Heart left ventricle (tissue), 16 donors: ENCODE results near the gene C1S. TPM values are rescaled to one million over a fixed set of nuclear protein-coding genes. Genes with fewer than 3 reads are reported as not detected.
"Not testable (repeated sequence)": the region's sequence is repeated elsewhere in the genome, so short reads cannot be mapped to it uniquely, and the experiment has no call there.

ENCODE experiments used
- ATAC-seq, 4 donors: fragments of 200-7000 bp; cut with Tn5 transposase; one replicate each; pipeline ENCODE4 v1.9.1; 2020 to 2022; ENCODE audit warnings: moderate library complexity in 4 of 4, mild to moderate bottlenecking in 3 of 4, moderate number of reproducible peaks in 1 of 4
- DNase-seq, 5 donors: peaks; one replicate each; pipeline ENCODE4 v3.0.0-alpha.2; 2020
- H3K27ac ChIP-seq, 12 donors: fragments of 200-600 bp; sonication (generic) in 4 of 12; one replicate each; pipeline versions ENCODE4 v1.5.0 to v1.8.0; 2016 to 2022; ENCODE audit warnings: mild to moderate bottlenecking in 2 of 12
- H3K27me3 ChIP-seq, 9 donors: fragments of 200-600 bp; sonication (generic) in 2 of 9; one replicate each; pipeline versions ENCODE4 v1.5.1 to v1.8.0; 2016 to 2022; ENCODE audit warnings: mild to moderate bottlenecking in 3 of 9
- H3K36me3 ChIP-seq, 9 donors: fragments of 200-600 bp; sonication (generic) in 2 of 9; one replicate each; pipeline versions ENCODE4 v1.5.0 to v1.8.0; 2018 to 2022; ENCODE audit warnings: mild to moderate bottlenecking in 2 of 9
- H3K4me1 ChIP-seq, 12 donors: fragments of 200-600 bp; sonication (generic) in 4 of 12; one replicate each; pipeline versions ENCODE4 v1.5.0 to v1.8.0; 2016 to 2022; ENCODE audit warnings: mild to moderate bottlenecking in 3 of 12
- H3K4me3 ChIP-seq, 12 donors: fragments of 200-600 bp; sonication (generic) in 4 of 12; one replicate each; pipeline versions ENCODE4 v1.5.0 to v1.8.0; 2017 to 2022; ENCODE audit warnings: mild to moderate bottlenecking in 9 of 12, moderate library complexity in 4 of 12
- H3K9me3 ChIP-seq, 12 donors: fragments of 200-600 bp; sonication (generic) in 4 of 12; one replicate each; pipeline versions ENCODE4 v1.5.0 to v1.8.0; 2016 to 2022; ENCODE audit warnings: mild to moderate bottlenecking in 1 of 12
- POLR2A ChIP-seq, 2 donors: fragments of 450-650 bp; IDR thresholded peaks; one replicate each; pipeline ENCODE4 v1.6.1; 2017; ENCODE audit warnings: antibody characterized with exemption in 2 of 2, mild to moderate bottlenecking in 2 of 2, moderate library complexity in 2 of 2
- WGBS, 4 donors: extraction: QIAGEN DNeasy Blood & Tissue Kit in 2 of 4; methylation state at CpG; one replicate each; pipeline versions ENCODE4 v1.1.5 to v1.1.7; 2013 to 2018; 5-methylcytosine and 5-hydroxymethylcytosine counted together
- intact Hi-C, 10 donors: fragments of 100-400 bp; cut with DNase I; formaldehyde crosslinking; loops; one replicate each; pipeline versions ENCODE4 v1.11.1 to v1.14.2; 2022
- polyA plus RNA-seq, 2 donors: library from polyadenylated mRNA; stranded (reverse); fragments of 200-250 nt; gene quantifications; one replicate each; pipeline ENCODE4 v1.2.3, GENCODE V29; 2013
- total RNA-seq, 9 donors: library from RNA; depleted of rRNA in 2 of 9; stranded (reverse); fragments of >200 nt in 2 of 9; fragmentation: NEBNext Ultra II Directional in 3 of 9; extraction: Animal tissue kit (Norgen Biotek cat#: 25700) in 3 of 9; gene quantifications; one replicate each; pipeline versions ENCODE4 v1.1.0 to v1.2.4, GENCODE V29; 2016 to 2023
- TF ChIP-seq, protein P1 (sequence below), 12 donors: fragments of 200-600 bp; sonication (generic) in 4 of 12; IDR thresholded peaks; one replicate each; pipeline versions ENCODE4 v1.5.0 to v1.8.0; 2018 to 2022; ENCODE audit warnings: antibody characterized with exemption in 12 of 12, mild to moderate bottlenecking in 5 of 12
- donor health status: ischemic (EF 13 %, LVEDD 7.1; RV severe dilation, severe dysfunction).
- donor health status: healthy with polysubstance abuse.
- donor health status: DM: no; HTN: yes; CAD: no.
- donor health status: DM: no; HTN: no; CAD: no.
- donor health status: ischemic (EF 25% LVEDD 6.9; RV normal size, moderate dysfunction).
- donor health status: ischemic (EF 25% LVEDD 5.7; RV mildly dilated, moderate dysfunction).
- donor health status: healthy.
- donor health status: DM: yes; HTN: yes; CAD: no.
- donor health status: ischemic (EF 35%, LVEDD 5.7; RV mildly dilated, moderate dysfunction).
- donor health status: nonischemic (EF 11% LVEDD 7.7; RV severe dilation, severe dysfunction).
- donor health status: DM: yes; HTN: yes; CAD: no.
- donor health status: PGD.
- donor health status: ischemic (EF 29% LVEDD 5.4; RV normal size, mild dysfunction).
- donor health status: nonischemic (EF 23%, LVEDD 6.1; RV moderate dilation, normal function).

The C1S gene
- total and polyA plus RNA-seq, 11 donors: 30.1 to 247 (median 60.5) TPM

DNA sequence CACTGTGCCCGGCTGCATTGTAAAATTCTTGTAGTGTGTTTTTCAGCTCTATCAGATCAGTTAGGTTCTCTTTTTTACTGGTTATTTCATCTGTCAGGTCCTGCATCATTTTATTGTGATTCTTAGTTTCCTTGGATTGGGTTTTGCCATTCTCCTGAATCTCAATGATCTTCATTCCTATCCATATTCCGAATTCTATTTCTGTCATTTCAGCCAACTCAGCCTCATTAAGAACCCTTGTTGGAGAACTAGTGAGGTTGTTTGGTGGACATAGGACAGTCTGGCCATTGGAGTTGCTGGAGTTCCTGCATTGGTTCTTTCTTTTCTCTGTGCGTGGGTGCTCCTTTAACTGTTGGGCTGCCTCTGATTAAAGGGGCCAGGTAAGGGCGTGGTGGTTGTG, 5.6 kb upstream of the C1S start:
- TF ChIP-seq, protein P1, sequence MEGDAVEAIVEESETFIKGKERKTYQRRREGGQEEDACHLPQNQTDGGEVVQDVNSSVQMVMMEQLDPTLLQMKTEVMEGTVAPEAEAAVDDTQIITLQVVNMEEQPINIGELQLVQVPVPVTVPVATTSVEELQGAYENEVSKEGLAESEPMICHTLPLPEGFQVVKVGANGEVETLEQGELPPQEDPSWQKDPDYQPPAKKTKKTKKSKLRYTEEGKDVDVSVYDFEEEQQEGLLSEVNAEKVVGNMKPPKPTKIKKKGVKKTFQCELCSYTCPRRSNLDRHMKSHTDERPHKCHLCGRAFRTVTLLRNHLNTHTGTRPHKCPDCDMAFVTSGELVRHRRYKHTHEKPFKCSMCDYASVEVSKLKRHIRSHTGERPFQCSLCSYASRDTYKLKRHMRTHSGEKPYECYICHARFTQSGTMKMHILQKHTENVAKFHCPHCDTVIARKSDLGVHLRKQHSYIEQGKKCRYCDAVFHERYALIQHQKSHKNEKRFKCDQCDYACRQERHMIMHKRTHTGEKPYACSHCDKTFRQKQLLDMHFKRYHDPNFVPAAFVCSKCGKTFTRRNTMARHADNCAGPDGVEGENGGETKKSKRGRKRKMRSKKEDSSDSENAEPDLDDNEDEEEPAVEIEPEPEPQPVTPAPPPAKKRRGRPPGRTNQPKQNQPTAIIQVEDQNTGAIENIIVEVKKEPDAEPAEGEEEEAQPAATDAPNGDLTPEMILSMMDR (IDR thresholded peaks at IDR 0.05): no peak
- ATAC-seq (no peak), DNase-seq (no peak)
- H3K27me3 ChIP-seq: peaks cover 0 to 11% (median 0%) of the 10 kb centered on the region in 9 donors
- peaks cover 0 to 18% (median 0%) of the 10 kb centered on the region in 12 donors for H3K4me1 ChIP-seq
- H3K4me3 ChIP-seq: no peak overlapping the region
- 79 to 93% (median 86%) methylated on average over 4 of the region's 4 CpGs for WGBS, 4 donors
- H3K9me3 ChIP-seq: no peaks in the 10 kb centered on the region
- intact Hi-C loops: no loop called here
- H3K27ac ChIP-seq: no peak overlapping the region
- no peaks in the 10 kb centered on the region for H3K36me3 ChIP-seq

DNA sequence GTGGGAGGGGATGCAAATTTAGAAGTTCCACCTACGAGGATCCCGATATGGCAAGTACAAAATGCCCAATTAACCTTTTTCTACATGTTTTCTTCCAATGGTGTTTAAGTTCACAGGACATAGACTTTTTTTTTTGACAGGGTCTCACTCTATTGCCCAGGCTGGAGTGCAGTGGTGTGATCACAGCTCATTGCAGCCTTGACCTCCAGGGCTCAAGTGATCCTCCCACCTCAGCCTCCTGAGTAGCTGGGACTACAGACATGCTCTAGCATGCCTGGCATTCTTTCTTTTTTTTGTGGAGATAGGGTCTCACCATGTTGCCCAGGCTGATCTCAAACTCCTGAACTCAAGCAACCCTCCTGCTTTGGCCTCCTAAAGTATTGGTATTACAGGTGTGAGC, 4.8 kb upstream of the C1S start:
- intact Hi-C loops, H3K9me3 ChIP-seq: not testable (repeated sequence)
- H3K4me1 ChIP-seq: peaks cover 0 to 26% (median 0%) of the 10 kb centered on the region in 12 donors

DNA sequence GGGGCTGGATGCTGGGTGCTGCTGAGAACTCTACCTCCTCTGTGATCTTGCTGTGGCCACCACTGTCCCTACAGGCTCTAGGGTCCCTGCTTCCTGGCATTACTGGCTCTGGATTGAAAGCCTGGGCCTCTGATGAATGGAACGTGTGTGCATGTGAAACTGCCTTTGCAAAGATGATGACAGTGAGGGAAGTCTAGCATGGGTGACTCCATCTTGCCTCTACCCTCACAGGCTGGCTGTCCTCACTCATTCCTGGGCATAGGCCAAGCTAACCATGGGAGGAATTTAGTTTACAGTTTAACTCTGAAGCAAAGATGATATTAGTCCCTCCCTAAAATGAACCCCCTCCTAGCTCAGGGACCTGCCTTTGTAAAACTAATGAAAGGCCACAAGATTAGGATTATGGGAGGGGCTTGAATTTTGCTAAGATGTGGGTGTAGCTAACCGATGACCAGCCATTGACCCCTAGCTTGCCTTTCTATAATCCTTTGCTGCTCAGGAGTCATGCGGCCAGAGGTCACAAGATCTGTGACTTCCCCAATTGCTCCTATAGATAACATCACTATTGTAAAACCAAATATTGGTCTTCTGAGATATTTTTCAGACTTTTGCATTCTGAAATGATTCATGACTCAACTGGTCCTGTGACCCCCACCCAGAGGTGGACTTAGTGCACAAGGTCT, 2.2 kb upstream of the C1S start:
- TF ChIP-seq, protein P1 (IDR thresholded peaks at IDR 0.05): no peak
- TF ChIP-seq POLR2A (IDR thresholded peaks at IDR 0.05): no peak
- DNase-seq: no peak
- Histone ChIP-seq H3K4me1 (peaks cover 0 to 28% (median 3%) of the 10 kb centered on the region in 12 donors), H3K27me3 (peaks cover 0 to 11% (median 0%) of the 10 kb centered on the region in 9 donors), H3K27ac (no peak overlapping the region), H3K9me3 (no peaks in the 10 kb centered on the region), H3K36me3 (peaks cover 0 to 8% (median 0%) of the 10 kb centered on the region in 9 donors), H3K4me3 (no peak overlapping the region)
- 77 to 89% (median 86%) methylated on average over 3 of the region's 3 CpGs for WGBS, 4 donors
- intact Hi-C loops: no loop called here
- ATAC-seq: no peak

More for the DNA sequence above, 4.8 kb upstream of the C1S start:
- WGBS, 4 donors: 82 to 99% (median 96%) methylated on average over 2 of the region's 2 CpGs
- ATAC-seq, H3K27ac ChIP-seq, DNase-seq, H3K36me3 ChIP-seq, H3K4me3 ChIP-seq: not testable (repeated sequence)
- H3K27me3 ChIP-seq: peaks cover 0 to 11% (median 0%) of the 10 kb centered on the region in 9 donors

DNA sequence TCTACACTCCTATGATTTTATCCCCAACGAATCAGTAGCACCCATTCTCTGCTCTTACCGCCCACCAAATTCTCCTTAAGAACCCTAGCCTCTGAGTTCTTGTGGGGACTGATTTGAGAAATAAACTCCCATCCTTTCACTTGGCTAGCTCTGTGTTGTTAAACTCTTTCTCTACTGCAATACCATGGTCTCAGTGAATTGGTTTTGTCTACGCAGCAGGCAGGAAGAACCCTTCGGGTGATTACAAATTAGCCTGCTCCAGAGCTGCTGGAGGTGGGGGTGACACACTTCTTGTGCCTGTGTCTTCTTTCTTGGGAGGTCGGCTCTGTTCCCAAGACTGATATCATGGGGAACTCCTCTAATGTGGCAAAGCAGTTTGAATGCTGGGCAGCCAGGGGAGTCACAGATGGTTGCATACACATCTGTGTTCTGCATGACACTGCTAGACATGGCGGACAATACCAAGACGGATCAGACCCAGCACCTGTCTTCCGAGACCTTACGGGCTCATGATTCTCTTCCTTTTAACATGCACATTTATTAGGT, 1.6 kb upstream of the C1S start:
- 91 to 95% (median 94%) methylated on average over 9 of the region's 9 CpGs for WGBS, 4 donors
- Histone ChIP-seq H3K27me3 (peaks cover 0 to 11% (median 0%) of the 10 kb centered on the region in 9 donors), H3K27ac (peak overlapping the region in 1 of 12 donors; percentile 82), H3K4me3 (no peak overlapping the region), H3K9me3 (no peaks in the 10 kb centered on the region), H3K4me1 (peaks cover 0 to 28% (median 3%) of the 10 kb centered on the region in 12 donors), H3K36me3 (peaks cover 0 to 13% (median 0%) of the 10 kb centered on the region in 9 donors)
- DNase-seq (no peak), ATAC-seq (no peak)
- TF ChIP-seq, protein P1 (IDR thresholded peaks at IDR 0.05): no peak
- TF ChIP-seq POLR2A (IDR thresholded peaks at IDR 0.05): no peak
- intact Hi-C loops: no loop called here
